GM04503 (cell line): Measurements from ENCODE around the gene FZD7.

Source experiments
- DNase-seq: peaks from one replicate; pipeline ENCODE4 v3.0.0-alpha.2; 2012; ENCODE audit warnings: low read depth

Gene FZD7

DNA sequence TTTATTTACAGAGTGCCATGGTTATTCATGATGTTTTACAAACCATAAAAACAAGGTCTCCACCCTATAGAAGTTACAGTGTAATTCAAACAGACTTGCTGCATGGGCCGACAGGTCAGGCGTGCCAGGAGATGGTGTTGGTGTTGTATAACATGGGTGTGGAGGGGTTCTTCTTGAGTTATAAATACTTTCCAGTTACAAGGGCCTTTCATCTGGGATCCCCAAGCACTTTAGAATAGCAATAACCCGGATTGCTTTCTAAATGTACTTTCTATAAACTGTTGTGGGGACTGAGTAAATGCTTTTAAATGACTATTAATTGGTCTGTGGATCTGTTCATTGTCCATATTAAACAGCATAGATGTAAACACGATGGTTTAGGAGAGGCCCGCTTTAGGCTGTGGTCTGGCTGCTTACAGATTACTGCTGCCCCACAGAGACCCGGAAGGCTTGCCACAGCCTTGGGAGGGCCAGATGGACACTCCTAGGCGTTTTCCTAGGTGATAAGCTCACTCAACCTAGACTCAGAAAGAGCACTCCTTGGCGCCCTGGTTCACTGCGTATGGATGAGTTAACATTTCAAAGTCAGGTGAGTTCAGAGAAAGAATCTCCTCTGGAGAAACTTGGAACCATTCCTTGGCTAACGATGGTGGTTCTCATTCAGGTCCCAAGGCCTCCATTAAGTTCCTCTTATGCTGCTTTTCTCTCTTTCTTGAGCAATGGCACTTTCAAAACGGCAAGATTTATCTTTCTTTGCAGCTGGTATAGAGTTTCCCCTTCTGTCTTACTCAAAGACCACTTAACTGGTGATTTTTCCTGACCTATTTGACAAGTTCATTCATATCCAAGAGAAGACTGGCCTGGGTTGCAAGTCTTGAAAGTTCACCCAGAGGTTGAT lies 35.8 kb downstream of the FZD7 start:
- DNase-seq, result no peak

DNA sequence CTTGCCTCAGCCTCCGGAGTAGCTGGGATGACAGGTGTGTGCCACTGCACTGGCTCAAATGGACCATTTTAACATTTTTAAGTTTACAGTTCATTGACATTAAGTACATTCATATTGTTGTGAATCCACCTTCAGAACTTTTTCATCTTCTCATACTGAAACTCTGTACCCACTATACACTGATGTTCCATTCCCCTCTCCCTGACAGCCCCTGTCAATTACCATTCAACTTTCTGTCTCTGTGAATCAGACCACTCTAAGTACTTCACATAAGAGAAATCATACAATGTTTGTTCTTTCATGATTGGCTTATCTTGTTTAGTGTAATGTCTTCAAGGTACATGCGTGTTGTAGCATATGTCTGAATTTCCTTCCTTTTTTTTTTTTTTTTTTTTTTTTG lies 37.5 kb downstream of the FZD7 start:
- no peak for DNase-seq

DNA sequence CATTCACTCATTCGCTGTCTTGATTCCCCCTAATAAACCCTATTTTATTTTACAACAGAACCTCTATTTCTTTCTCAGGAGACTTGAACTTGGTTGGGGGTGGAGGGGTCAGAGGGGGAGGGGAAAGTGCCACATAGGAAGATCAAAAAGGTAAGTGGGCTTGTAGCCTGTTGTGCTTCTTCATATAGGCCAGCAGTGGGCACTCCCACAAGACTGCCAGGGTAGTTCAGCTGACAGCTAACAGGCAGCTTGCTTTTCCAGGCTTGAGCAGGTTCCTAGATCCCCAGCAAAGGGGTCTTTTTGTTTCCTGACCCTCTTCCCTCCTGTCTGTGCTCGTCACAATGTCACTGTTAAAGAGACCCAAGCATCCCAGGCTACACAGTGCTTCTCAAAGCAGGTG lies 38.6 kb downstream of the FZD7 start:
- no peak for DNase-seq

GRCh38 chr2:202072737-202073401 lies 39.2 kb downstream of the FZD7 start, which contains the start of gene KIAA2012:
Gene KIAA2012, plus strand, starts transcription at chr2:202073255. Its CDS starts 373 bp downstream, at chr2:202073628.
- no peak for DNase-seq

DNA sequence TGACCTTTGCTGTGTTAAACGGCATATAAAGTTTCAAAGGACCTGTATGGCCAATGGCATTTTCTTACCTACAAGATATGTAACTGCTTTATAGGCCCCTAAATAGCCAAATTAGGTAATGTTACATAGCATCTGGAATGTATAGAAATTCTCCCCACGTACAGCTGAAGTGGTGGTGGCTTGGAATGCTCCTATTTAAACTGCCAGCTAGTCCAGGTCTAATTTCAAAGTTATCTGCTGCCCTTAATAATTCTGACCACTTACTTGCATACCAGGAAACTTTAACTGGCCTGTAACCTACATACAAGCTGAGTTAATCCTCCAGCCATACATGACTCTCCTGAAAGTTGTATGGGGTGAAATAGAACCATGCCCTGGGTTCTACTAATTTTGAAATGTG lies 40.7 kb downstream of the FZD7 start:
- DNase-seq, result no peak

DNA sequence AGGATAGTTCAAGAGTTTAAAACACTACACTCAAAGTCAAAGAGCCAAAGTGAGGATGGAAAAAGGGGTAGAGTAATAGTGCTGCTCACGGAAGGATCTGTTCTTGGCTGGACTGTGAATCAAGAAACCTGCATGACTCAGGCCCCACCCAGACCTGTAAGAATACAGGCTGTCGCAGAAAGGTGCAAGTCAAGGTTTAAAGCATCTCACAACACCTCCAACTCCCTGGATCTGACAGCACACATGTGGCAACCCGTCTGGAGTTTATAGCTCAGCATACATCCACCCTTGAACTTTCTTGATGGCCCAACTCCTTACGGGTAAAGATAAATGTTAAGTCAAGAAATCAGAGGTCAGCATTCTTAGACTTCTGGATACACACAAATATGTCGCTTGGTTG lies 45.7 kb downstream of the FZD7 start:
- no peak for DNase-seq

DNA sequence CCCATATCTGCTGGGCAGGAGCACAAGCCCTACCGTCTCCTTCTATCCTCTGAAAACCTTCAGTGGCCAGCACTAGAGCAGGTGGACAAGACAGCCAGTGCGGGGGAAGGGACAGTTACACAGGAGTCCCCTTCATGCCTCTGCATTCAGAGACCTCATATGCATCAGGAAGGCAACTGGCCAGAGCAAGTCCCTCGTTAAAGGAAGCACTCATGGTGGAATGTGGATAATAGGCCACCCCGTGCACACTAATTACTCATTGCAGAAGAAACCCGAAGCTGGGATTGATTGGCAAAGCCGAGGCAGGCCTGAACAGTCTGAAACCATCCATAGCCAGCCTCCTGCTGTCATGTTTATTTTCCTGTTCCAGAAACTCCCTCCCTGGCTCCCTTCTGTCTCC lies 50.6 kb downstream of the FZD7 start:
- DNase-seq, result no peak
